VCaP (cell line): Measurements from ENCODE around the gene ACY1.
A peak's percentile ranks its signal among the peaks of the same experiment; 100 is the strongest.

Experiments used
- H3K27ac ChIP-seq: fragments of 450-650 bp; 2 replicates; pipeline ENCODE4 v1.5.1; 2017
- TF ChIP-seq, protein P1 (sequence below): fragments of 450-650 bp; conservative IDR thresholded peaks from 2 replicates; pipeline ENCODE4 v1.5.1; 2017; ENCODE audit warnings: mild to moderate bottlenecking, moderate library complexity

ACY1 gene

DNA sequence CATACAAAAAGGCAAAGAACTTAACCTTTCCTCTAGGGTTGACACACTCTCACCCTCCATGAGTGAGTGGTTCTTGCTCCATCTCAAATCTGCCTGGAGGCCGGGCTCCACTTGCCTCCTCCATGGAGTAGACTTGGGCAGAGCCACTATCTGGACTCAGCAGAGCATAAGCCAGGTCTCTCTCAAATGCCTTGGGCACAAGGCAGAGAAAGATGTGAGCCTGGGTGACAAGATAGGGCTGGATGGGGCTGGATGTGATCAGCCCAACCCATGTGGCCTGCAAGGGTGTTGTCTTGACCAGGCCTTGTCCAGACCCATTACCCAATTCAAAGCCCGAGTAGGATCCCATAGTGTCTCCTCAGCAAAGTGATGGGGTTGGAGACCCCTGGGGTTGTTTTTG, 16.5 kb downstream of the ACY1 start:
- TF ChIP-seq, protein P1, sequence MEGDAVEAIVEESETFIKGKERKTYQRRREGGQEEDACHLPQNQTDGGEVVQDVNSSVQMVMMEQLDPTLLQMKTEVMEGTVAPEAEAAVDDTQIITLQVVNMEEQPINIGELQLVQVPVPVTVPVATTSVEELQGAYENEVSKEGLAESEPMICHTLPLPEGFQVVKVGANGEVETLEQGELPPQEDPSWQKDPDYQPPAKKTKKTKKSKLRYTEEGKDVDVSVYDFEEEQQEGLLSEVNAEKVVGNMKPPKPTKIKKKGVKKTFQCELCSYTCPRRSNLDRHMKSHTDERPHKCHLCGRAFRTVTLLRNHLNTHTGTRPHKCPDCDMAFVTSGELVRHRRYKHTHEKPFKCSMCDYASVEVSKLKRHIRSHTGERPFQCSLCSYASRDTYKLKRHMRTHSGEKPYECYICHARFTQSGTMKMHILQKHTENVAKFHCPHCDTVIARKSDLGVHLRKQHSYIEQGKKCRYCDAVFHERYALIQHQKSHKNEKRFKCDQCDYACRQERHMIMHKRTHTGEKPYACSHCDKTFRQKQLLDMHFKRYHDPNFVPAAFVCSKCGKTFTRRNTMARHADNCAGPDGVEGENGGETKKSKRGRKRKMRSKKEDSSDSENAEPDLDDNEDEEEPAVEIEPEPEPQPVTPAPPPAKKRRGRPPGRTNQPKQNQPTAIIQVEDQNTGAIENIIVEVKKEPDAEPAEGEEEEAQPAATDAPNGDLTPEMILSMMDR, result no peak
- H3K27ac ChIP-seq, result no peak overlapping the region

DNA sequence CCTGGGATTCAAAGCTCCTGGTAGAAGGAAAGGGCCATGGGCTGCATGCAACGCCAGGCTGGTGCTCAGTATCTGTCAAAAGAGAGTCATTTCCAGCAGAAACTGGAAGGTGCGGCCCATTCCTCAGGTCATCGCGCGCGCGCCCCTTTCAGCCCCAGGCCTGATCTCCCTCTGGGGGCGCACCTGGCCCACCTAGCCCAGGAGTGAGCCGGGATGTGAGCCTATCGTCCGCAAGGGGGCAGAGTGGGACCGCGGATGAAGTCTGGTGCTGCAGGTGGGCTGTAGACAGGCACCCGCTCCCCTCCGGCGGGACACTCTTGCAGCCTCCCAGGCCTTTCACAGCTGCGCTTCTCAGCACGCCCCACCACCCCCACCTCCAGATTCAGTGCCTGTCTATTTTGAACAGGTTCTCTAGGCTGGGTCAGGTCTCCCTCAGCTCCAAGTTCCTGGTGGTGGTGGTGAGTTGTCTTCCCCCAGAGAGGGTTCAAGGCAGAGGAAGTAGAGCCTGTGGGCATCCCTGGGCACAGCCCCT, 18.2 kb downstream of the ACY1 start:
- TF ChIP-seq, protein P1, result peak; percentile 95
- H3K27ac ChIP-seq, result peak overlapping the region; percentile 11; the same call in 1 of the 2 replicates

DNA sequence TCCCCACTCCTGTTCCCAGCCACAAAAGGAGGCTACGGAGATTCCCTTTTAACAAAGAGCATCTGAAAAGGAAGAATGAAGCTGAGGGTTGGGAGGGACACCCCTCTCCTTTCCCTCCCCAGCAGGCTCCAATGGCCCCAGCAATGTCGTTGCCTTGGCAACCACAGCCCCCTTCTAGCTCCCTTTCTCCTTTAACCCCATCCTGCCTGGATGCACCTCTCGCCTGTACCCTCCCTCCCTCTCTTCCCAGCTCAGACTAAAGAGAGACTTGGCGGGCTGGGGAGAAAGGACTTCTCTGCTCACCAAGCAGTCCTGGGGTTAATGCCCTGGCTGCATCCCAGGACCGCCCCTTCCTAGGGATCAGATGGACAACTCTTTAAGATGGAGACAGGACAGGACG, 19.4 kb downstream of the ACY1 start:
- TF ChIP-seq, protein P1, result no peak
- no peak overlapping the region for H3K27ac ChIP-seq

DNA sequence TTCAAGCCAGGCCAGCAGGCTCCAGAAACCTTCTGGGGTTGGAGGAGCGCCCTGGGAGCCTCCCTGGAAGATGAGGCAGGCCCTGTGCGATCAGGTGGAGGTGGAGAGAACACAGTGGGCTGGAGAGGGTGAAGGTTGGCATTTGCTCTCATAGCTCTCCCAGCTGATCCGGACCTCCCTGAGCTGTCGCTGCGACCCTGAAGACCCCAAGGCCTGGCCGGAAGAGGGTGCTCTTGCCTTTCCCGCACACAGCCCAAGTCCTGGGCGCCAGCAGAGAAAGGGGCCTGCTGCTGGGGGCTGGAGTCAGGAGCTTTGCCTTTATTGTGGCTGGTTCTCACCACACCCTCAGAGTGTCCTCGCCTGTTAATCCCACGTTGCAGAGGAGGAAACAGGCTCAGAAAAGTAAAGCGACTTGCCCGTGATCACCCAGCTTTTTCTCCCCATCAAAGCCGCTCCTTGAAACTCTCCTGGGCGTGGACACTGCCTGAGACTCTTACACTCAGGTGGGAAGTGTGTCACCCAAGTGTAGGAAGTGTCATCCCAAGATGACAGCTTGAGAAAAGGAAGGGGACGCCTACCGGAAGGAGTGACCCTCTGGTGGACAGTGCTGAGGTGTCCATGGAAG, 20.9 kb downstream of the ACY1 start:
- TF ChIP-seq, protein P1, result no peak
- no peak overlapping the region for H3K27ac ChIP-seq

DNA sequence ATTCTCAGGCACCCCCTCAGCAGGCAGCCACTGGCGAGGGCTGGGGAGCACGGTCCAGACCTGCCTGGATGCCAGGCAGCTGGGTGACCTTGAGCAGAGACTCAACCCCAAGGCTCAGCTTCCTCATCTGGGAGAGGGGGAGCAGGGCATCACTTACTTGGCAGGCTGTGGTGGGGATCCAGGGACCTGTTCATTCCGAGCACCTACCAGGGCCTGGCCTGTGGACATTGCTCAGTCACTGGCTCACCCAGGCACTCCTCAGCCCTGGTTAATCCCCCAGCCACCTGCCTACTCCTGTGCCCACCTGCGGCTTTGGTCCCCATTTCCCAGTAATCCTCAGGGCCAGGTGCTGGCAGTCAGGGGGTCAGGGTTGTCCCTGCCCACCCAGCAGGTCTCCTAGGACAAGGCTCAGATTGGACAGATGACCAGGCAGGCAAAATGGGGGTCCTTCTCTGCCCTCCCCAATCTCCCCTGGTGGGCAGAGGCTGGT, 21.6 kb downstream of the ACY1 start:
- H3K27ac ChIP-seq, result peak overlapping the region; percentile 75

DNA sequence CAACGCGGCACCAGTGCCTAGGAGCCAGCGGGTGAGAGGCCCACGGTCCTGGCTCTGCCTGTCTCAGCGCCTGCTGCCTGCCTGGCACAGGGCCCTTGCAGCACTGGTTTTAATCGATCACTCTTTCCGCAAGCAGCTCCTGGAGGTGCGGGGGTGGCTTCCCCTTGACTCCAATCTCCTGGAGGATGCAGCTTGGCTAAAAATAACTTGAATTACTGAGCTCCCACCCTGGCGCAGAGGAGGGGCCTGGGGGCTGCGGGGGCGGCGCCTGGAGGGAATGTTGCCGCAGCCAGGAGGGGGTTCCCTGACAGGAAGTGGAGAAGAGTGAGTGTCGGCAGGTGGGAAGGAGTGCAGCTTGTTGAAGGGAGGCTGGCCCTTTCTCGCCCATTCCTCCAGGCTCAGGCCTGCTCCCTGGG, 22.2 kb downstream of the ACY1 start:
- TF ChIP-seq, protein P1, result no peak
- H3K27ac ChIP-seq, result peak overlapping the region; percentile 75

More for the DNA sequence above, 21.6 kb downstream of the ACY1 start:
- TF ChIP-seq, protein P1, result no peak

DNA sequence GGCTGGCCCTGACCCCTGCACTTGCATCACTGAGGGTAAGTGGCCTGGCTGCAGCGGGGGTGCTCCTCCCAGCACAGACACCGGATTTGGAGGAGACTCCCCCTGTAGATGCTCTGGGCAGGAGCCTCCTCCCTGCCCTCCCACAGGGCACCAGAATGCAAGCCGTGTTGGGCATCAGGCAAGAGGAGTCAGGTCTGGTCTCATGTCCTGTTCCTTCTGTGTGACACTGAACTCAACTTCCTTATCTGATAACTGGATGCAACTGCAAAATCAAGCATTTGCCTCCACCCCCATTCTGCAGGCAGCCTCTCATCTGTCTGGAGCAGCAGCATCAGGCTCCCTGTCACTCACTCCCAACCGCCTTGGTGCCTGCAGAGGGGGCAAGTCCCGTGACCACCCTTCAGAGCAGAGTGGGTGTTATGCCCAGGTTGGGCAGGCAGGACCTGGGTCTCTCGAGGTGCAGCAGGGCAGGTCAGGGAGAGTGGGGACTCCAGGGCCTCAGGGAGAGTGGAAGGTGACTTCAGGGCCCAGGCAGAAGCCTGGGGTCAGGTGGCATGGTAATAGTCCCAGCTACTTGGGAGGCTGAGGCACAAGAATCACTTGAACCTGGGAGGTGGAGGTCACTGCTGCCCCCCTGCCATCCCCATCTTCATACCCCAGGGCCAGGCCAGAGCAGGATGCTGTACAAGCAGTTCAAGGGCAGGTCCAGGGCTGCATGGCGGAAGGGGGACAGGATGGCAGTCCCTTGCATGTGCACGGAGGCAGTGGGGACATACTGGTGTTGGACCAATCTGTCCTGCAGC, 22.9 kb downstream of the ACY1 start:
- TF ChIP-seq, protein P1, result no peak
- H3K27ac ChIP-seq, result peak overlapping the region; percentile 75
